Activated CD4-positive, alpha-beta memory T cell treated with anti-CD3 and anti-CD28 coated beads for 36 hours (primary cell): Measurements from ENCODE around the gene TCF15. TPM values are rescaled to one million over a fixed set of nuclear protein-coding genes. Genes with fewer than 3 reads are reported as not detected.
"Not testable (repeated sequence)": the region's sequence is repeated elsewhere in the genome, so short reads cannot be mapped to it uniquely, and the experiment has no call there.

Source experiments
- CTCF ChIA-PET: fragments of 350-600 bp; sonication (Branson Sonifier 250); formaldehyde crosslinking; loops from one replicate; lab custom pipeline; 2021; ENCODE audit warnings: antibody characterized with exemption, inconsistent platforms; lab: Charles Lee
- POLR2A ChIA-PET: fragments of 350-600 bp; sonication (Branson Sonifier 250); formaldehyde crosslinking; loops from one replicate; lab custom pipeline; 2021; ENCODE audit warnings: antibody characterized with exemption; lab: Charles Lee
- DNase-seq: peaks from one replicate; pipeline ENCODE4 v3.0.0-alpha.2; 2020
- H3K27ac Mint-ChIP-seq: one replicate; pipeline ENCODE4 v1.8.0; 2021; ENCODE audit warnings: mixed read lengths
- H3K27me3 Mint-ChIP-seq: one replicate; pipeline ENCODE4 v1.8.0; 2021; ENCODE audit warnings: mixed read lengths
- H3K36me3 Mint-ChIP-seq: one replicate; pipeline ENCODE4 v1.8.0; 2021; ENCODE audit warnings: mixed read lengths
- H3K4me1 Mint-ChIP-seq: one replicate; pipeline ENCODE4 v1.8.0; 2021; ENCODE audit warnings: low read depth, mixed read lengths
- H3K4me3 Mint-ChIP-seq: one replicate; pipeline ENCODE4 v1.8.0; 2021; ENCODE audit warnings: mild to moderate bottlenecking, mixed read lengths
- H3K9me3 Mint-ChIP-seq: one replicate; pipeline ENCODE4 v1.8.0; 2021; ENCODE audit warnings: mixed read lengths
- intact Hi-C: fragments of 100-400 bp; cut with micrococcal nuclease; formaldehyde crosslinking; loops from one replicate; pipeline ENCODE4 v1.15.1; 2023
- total RNA-seq, 2 experiments: library from RNA; stranded (reverse); gene quantifications; one replicate each; pipeline ENCODE4 v1.2.3, GENCODE V29; 2021

TCF15 gene
- total RNA-seq, 2 experiments from 2014 or later, result not detected

GRCh38 chr20:588476-588875 lies 21.6 kb downstream of the TCF15 start:
- POLR2A ChIA-PET, result no interaction called here
- Mint-ChIP-seq H3K4me1 (peaks cover 12% of the 10 kb centered on the region), H3K9me3 (no peaks in the 10 kb centered on the region), H3K4me3 (no peak overlapping the region), H3K27me3 (peaks cover 26% of the 10 kb centered on the region), H3K36me3 (no peaks in the 10 kb centered on the region), H3K27ac (no peak overlapping the region)
- CTCF ChIA-PET, result no interaction called here
- no peak for DNase-seq
- intact Hi-C loops, result no loop called here

DNA sequence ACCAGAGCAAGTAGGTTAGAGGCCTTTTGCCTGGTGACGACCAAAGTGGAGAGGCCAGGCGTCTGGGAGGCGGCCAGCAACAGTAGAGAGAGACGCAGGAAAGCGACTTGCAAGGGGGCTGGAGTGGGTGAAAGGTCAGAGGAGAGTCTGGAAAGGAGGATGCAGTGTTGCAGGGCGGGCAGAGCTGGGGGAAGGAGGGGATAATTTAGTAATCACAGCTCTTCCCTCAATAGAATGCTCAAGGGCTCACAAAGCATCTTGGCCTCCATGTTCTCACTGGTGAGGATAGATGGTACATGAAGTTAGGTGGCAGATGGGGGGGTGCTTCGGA lies 25.2 kb downstream of the TCF15 start:
- H3K27ac Mint-ChIP-seq, result no peak overlapping the region
- no peaks in the 10 kb centered on the region for H3K4me1 Mint-ChIP-seq

DNA sequence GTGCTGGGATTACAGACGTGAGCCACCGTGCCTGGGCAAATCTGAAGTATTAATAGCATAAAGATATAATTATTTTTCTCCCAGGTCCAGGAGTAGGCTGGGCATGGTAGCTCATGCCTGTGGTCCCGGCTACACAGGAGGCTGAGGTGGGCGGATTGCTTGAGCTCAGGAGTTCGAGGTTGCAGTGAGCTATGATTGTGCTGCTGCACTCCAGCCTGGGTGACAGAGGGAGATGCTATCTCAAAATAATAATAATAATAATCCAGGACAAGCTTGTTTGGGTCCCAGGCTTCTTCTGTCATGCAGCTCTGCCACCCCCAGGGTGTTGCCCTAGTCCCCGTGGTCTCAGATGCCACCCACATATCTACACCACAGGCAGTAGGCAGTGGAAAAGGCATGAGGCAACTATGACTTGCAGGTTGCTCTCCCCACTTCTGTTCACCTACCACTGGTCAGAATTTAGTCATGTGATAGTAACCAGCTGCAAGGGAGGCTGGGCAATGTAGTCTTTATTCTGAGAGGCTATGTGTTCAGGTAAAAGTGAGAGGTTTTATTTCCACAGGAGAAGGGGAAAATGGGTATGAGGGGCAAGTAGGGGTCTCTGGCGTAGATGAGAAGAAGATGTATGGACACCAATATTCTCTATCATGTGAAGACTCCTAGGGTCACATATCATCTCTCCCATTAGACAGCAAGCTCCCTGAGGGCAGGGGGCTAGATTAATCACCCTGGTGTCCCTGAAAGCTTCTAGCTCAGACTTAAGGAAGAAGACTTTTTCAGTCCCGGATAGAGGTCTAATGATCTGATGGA lies 25.7 kb downstream of the TCF15 start:
- intact Hi-C loops, result no loop called here
- H3K4me1 Mint-ChIP-seq, result no peaks in the 10 kb centered on the region
- no peaks in the 10 kb centered on the region for H3K36me3 Mint-ChIP-seq
- H3K9me3 Mint-ChIP-seq, result no peaks in the 10 kb centered on the region
- CTCF ChIA-PET, result interaction anchor here (1.4 to 1.5 kb wide), 2 partner anchors 22 to 23 kb away, joined by 4 to 5 read pairs; no protein-coding TSS in a partner anchor
- H3K27me3 Mint-ChIP-seq, result peaks cover 20% of the 10 kb centered on the region
- no peak overlapping the region for H3K4me3 Mint-ChIP-seq
- POLR2A ChIA-PET, result no interaction called here
- no peak overlapping the region for H3K27ac Mint-ChIP-seq
- DNase-seq, result peak; percentile 40

More for the DNA sequence above, 25.2 kb downstream of the TCF15 start:
- Mint-ChIP-seq H3K36me3 (no peaks in the 10 kb centered on the region), H3K27me3 (peaks cover 20% of the 10 kb centered on the region), H3K4me3 (no peak overlapping the region), H3K9me3 (no peaks in the 10 kb centered on the region)
- ChIA-PET CTCF (interaction anchor here (1.5 kb wide), 1 partner anchor 24 kb away, joined by 5 read pairs; no protein-coding TSS in a partner anchor), POLR2A (no interaction called here)
- intact Hi-C loops, result no loop called here
- no peak for DNase-seq

DNA sequence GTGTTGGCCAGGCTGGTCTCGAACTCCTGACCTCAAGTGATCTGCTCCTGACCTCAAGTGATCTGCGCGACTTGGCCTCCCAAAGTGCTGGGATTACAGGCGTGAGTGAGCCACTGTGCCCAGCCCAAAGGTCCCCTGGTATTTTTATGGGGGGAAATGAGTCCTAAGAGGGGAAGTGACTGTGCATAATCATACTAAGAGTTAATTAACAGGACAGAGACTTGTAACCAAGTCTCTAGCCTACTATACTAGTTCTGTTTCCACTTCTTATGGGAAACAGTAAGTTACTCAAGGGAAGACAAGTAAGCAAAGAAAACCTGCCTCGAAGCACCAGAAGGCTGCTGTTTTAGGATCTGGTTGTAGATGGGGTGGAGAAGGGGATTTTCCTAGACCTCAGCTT lies 27.9 kb downstream of the TCF15 start:
- no peaks in the 10 kb centered on the region for H3K9me3 Mint-ChIP-seq
- no peak overlapping the region for H3K27ac Mint-ChIP-seq
- no peaks in the 10 kb centered on the region for H3K4me1 Mint-ChIP-seq

DNA sequence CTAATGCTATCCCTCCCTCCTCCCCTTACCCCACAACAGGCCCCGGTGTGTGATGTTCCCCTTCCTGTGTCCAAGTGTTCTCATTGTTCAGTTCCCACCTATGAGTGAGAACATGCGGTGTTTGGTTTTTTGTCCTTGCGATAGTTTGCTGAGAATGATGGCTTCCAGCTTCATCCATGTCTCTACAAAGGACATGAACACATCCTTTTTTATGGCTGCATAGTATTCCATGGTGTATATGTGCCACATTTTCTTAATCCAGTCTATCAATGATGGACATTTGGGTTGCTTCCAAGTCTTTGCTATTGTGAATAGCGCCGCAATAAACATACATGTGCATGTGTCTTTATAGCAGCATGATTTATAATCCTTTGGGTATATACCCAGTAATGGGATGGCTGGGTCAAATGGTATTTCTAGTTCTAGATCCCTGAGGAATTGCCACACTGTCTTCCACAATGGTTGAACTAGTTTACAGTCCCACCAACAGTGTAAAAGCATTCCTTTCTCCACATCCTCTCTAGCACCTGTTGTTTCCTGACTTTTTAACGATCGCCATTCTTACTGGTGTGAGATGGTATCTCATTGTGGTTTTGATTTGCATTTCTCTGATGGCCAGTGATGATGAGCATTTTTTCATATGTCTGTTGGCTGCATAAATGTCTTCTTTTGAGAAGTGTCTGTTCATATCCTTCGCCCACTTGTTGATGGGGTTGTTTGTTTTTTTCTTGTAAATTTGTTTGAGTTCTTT lies 31.0 kb downstream of the TCF15 start:
- intact Hi-C loops, H3K4me3 Mint-ChIP-seq, DNase-seq, POLR2A ChIA-PET, H3K36me3 Mint-ChIP-seq, H3K9me3 Mint-ChIP-seq, H3K27me3 Mint-ChIP-seq, H3K27ac Mint-ChIP-seq, H3K4me1 Mint-ChIP-seq: not testable (repeated sequence)
- CTCF ChIA-PET, result interaction anchor here (0.8 kb wide), 1 partner anchor 17 kb away, joined by 4 read pairs; no protein-coding TSS in a partner anchor

More for the DNA sequence above, 27.9 kb downstream of the TCF15 start:
- DNase-seq, result no peak
- Mint-ChIP-seq H3K36me3 (no peaks in the 10 kb centered on the region), H3K4me3 (no peak overlapping the region), H3K27me3 (peaks cover 16% of the 10 kb centered on the region)
- POLR2A ChIA-PET, result no interaction called here
- CTCF ChIA-PET, result interaction anchor here (0.7 to 1.2 kb wide), 2 partner anchors 20 to 21 kb away, joined by 3 read pairs; no protein-coding TSS in a partner anchor
- intact Hi-C loops, result no loop called here

DNA sequence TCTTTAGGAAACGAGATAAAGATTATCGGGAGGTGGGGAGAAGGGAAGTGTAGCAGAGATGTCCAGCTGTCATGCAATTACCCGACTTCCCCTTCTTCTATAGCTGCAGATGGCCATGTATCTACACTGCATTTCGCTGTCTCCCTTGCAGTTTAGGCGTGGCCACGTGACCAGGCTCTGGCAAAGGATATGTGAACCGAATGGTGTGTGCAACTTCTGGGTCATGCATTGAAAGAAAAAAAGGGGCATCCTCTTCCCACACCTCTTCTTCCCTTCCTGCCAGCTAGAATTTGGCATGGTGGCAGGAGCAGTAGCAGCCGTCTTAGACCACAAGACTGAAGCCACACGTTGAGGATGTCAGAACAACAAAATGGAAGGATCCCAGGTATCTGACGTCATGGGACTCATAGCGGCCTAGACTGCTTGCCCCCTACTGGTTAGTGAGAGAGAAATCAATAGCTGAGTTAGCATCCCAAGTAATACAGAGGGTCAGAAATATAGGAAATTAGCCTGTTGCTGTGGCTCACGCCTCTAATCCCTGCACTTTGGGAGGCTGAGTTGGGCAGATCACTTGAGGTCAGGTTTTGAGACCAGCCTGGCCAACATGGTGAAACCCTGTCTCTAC lies 32.8 kb downstream of the TCF15 start:
- no peak for DNase-seq

DNA sequence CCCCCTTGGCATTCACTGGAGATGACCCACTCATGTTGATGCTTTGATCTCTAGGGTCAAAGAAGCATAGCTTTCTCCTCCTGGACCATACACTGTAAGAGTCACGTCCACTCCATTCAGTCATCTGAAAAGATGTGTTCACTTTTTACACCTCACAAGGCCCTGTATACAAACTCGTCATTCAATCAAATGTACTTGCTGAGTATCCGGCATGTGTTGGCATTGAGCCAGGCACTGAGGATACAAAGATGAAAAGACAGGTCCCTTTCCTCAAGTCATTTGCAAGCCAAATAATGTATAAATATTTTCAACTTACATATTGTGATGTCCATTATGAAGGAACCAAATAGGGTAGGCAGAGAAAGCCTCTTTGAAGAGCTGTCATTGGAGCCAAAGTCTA lies 34.0 kb downstream of the TCF15 start:
- Mint-ChIP-seq H3K27me3 (peaks cover 24% of the 10 kb centered on the region), H3K9me3 (no peaks in the 10 kb centered on the region), H3K36me3 (no peaks in the 10 kb centered on the region), H3K4me1 (no peaks in the 10 kb centered on the region), H3K4me3 (no peak overlapping the region), H3K27ac (no peak overlapping the region)
- CTCF ChIA-PET, result no interaction called here
- DNase-seq, result no peak
- intact Hi-C loops, result no loop called here
- POLR2A ChIA-PET, result no interaction called here

More for the DNA sequence above, 32.8 kb downstream of the TCF15 start:
- Mint-ChIP-seq H3K27ac (no peak overlapping the region), H3K4me1 (no peaks in the 10 kb centered on the region), H3K9me3 (no peaks in the 10 kb centered on the region), H3K27me3 (peaks cover 21% of the 10 kb centered on the region), H3K36me3 (no peaks in the 10 kb centered on the region), H3K4me3 (no peak overlapping the region)
- POLR2A ChIA-PET, result no interaction called here
- CTCF ChIA-PET, result interaction anchor here (0.9 to 1.5 kb wide), 3 partner anchors 8 to 68 kb away, joined by 3 to 4 read pairs (median 3); no protein-coding TSS in a partner anchor
- intact Hi-C loops, result no loop called here

DNA sequence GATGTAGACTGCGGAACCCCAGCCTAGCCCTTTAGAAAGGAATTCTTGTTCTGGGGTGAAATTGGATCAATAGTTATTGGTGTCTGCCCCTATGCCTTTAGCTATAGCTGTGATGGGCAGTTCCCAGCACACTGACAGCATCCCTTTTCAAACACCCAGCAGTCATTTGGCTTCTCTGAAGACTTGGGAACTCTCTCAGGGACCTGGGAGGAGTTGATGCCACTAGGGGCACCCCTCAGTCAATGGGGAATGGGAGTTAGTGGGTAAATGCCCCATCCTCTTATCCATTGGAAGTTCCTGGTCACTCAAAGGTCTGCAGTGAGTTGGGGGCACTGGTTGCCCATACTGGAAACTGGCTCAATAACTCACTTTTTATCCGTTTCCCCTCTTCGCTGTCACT lies 34.9 kb downstream of the TCF15 start:
- POLR2A ChIA-PET, result no interaction called here
- CTCF ChIA-PET, result no interaction called here
- Mint-ChIP-seq H3K27me3 (peaks cover 24% of the 10 kb centered on the region), H3K4me3 (no peak overlapping the region), H3K4me1 (no peaks in the 10 kb centered on the region), H3K36me3 (no peaks in the 10 kb centered on the region), H3K27ac (no peak overlapping the region), H3K9me3 (no peaks in the 10 kb centered on the region)
- intact Hi-C loops, result no loop called here
- DNase-seq, result no peak

DNA sequence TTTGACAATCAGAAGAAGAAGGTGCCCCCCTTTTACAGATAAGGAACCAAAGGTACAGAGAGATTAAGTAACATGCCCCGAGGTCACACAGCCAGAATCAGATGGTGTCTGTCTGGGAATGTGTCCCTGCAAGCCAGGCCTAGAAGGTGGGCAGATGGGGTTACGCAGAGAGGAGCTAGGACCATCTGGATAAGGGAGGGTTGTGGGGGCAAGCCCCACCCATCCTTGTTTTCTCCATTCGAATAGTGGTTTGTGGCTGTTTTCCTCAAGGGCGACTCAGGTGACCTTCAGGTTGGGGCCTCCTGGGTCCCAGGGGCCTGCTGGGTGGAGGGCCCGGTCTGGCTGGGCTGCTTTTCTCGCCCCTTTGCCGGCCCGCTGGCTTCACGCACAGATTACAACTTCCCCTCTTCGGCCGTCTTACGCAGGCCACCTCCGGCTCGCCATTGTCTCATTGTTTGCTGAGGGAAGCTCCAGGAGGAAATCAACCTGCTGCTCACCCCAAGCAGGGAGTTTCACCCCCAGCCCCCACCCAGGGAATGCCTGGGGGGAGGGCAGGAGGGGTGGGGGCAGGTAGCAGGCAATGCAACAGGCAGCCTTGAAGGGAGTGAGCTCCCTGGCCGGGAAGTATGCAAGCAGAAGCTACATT lies 35.7 kb downstream of the TCF15 start:
- no peak overlapping the region for H3K4me3 Mint-ChIP-seq
- intact Hi-C loops, result no loop called here
- no peak overlapping the region for H3K27ac Mint-ChIP-seq
- POLR2A ChIA-PET, result no interaction called here
- CTCF ChIA-PET, result no interaction called here
- no peaks in the 10 kb centered on the region for H3K9me3 Mint-ChIP-seq
- H3K4me1 Mint-ChIP-seq, result no peaks in the 10 kb centered on the region
- H3K36me3 Mint-ChIP-seq, result no peaks in the 10 kb centered on the region
- H3K27me3 Mint-ChIP-seq, result peaks cover 28% of the 10 kb centered on the region
- DNase-seq, result no peak

DNA sequence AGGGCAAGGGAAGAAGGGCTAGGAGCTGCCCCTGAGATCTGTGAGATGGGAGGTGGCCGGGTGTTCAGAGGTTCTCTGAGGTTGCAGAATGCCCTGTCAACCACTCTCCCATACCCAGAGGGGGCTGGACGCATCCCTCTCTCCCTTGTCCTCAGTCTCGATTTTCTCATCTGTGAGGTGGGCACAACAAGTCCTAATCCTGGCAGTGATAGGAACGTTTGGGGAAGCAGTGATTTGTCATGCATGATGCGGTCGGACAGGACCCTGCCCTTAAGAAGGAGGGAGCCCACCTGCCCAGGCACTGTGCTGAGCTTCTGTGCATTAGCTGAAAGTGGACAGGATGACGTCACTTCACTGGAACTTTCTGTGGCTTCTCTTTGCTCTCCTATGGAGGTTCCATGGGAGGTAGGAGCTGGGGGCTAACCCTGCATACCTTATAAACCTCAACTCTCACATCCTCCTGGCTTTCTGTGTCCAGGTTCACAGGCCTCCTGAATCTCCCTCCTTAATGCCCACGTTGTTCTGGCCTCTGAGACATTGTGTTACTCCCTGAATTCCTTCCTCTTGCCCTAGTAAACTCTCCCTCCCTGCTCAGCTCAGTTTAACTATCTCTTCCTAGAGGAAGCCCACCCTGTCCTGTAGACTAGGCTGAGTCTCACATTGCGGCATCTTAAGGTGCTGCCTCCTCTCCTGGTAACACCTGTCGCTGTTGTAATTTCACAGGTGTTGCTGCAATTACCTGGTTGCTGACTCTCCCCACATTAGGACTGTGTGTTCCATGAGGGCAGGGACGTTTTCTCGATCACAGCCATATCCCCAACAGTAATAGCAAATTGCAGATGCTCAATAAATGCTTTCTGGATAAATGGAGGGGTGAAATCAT lies 36.5 kb downstream of the TCF15 start:
- ChIA-PET POLR2A (no interaction called here), CTCF (interaction anchor here (1.1 to 1.7 kb wide), 2 partner anchors 10 to 72 kb away, joined by 3 to 10 read pairs; no protein-coding TSS in a partner anchor)
- H3K27ac Mint-ChIP-seq, result no peak overlapping the region
- H3K4me3 Mint-ChIP-seq, result no peak overlapping the region
- H3K36me3 Mint-ChIP-seq, result no peaks in the 10 kb centered on the region
- H3K9me3 Mint-ChIP-seq, result no peaks in the 10 kb centered on the region
- DNase-seq, result no peak
- no peaks in the 10 kb centered on the region for H3K4me1 Mint-ChIP-seq
- intact Hi-C loops, result no loop called here
- peaks cover 31% of the 10 kb centered on the region for H3K27me3 Mint-ChIP-seq

GRCh38 chr20:572727-573126 lies 37.4 kb downstream of the TCF15 start:
- intact Hi-C loops, result no loop called here
- H3K27me3 Mint-ChIP-seq, result peaks cover 32% of the 10 kb centered on the region
- ChIA-PET CTCF (interaction anchor here (1.1 to 1.7 kb wide), 2 partner anchors 9 to 73 kb away, joined by 3 to 10 read pairs; no protein-coding TSS in a partner anchor), POLR2A (no interaction called here)
- no peak overlapping the region for H3K4me3 Mint-ChIP-seq
- H3K9me3 Mint-ChIP-seq, result no peaks in the 10 kb centered on the region
- H3K36me3 Mint-ChIP-seq, result no peaks in the 10 kb centered on the region
- no peak overlapping the region for H3K27ac Mint-ChIP-seq
- no peaks in the 10 kb centered on the region for H3K4me1 Mint-ChIP-seq
- DNase-seq, result no peak
